Breast epithelium (tissue), 4 donors: ENCODE data around the gene PTGS2. TPM values are rescaled to one million over a fixed set of nuclear protein-coding genes. Genes with fewer than 3 reads are reported as not detected.
"Not testable (repeated sequence)": the region's sequence is repeated elsewhere in the genome, so short reads cannot be mapped to it uniquely, and the experiment has no call there.

ENCODE experiments used
- DNase-seq, 2 donors: peaks; one replicate each; pipeline ENCODE4 v3.0.0-alpha.2; 2019; ENCODE audit warnings: low spot score in 2 of 2
- H3K27ac ChIP-seq, 2 donors: fragments of 200-600 bp; sonication (generic) in 1 of 2; one replicate each; pipeline ENCODE4 v1.5.1; 2016 to 2019; ENCODE audit warnings: mild to moderate bottlenecking in 1 of 2
- H3K27me3 ChIP-seq, 2 donors: fragments of 200-600 bp; sonication (generic) in 1 of 2; one replicate each; pipeline versions ENCODE4 v1.5.1 to v1.6.0; 2017 to 2019; ENCODE audit warnings: control low read depth in 1 of 2, mild to moderate bottlenecking in 1 of 2
- H3K36me3 ChIP-seq: fragments of 200-600 bp; one replicate; pipeline ENCODE4 v1.5.1; 2019
- H3K4me1 ChIP-seq, 2 donors: fragments of 200-600 bp; sonication (generic); one replicate each; pipeline ENCODE4 v1.5.1; 2016 to 2019; ENCODE audit warnings: control low read depth in 1 of 2
- H3K4me3 ChIP-seq, 3 donors: fragments of 200-600 bp; sonication (generic); 1 replicate in 2 of 3; 2 replicates in 1 of 3; pipeline ENCODE4 v1.5.1; 2016 to 2019; ENCODE audit warnings: mild to moderate bottlenecking in 3 of 3, moderate library complexity in 2 of 3
- H3K9me3 ChIP-seq, 2 donors: fragments of 200-600 bp; sonication (generic) in 1 of 2; one replicate each; pipeline ENCODE4 v1.5.1; 2016 to 2019; ENCODE audit warnings: control low read depth in 1 of 2
- POLR2A ChIP-seq: fragments of 450-650 bp; IDR thresholded peaks from one replicate; pipeline ENCODE4 v1.6.1; 2016; ENCODE audit warnings: antibody characterized with exemption, mild to moderate bottlenecking, moderate library complexity
- POLR2AphosphoS5 ChIP-seq, 3 donors: sonication (generic); formaldehyde crosslinking; IDR thresholded peaks; one replicate each; pipeline ENCODE4 v1.6.1; 2017; ENCODE audit warnings: antibody characterized with exemption in 3 of 3
- intact Hi-C: fragments of 100-400 bp; cut with DNase I; formaldehyde crosslinking; loops from one replicate; pipeline ENCODE4 v1.15.1; 2023; ENCODE audit warnings: low total_unique reads
- total RNA-seq, 3 donors: library from RNA; depleted of rRNA; stranded (reverse); fragments of >200 nt; gene quantifications; one replicate each; pipeline ENCODE4 v1.1.0, GENCODE V29; 2016
- TF ChIP-seq, protein P1 (sequence below), 3 donors: fragments of 450-650 bp; IDR thresholded peaks; one replicate each; pipeline ENCODE4 v1.5.1; 2016 to 2017; ENCODE audit warnings: antibody characterized with exemption in 3 of 3, mild to moderate bottlenecking in 3 of 3, moderate library complexity in 3 of 3

The PTGS2 gene
- total RNA-seq, 3 donors from 2014 or later: 1.3 to 7.6 (median 1.6) TPM

DNA sequence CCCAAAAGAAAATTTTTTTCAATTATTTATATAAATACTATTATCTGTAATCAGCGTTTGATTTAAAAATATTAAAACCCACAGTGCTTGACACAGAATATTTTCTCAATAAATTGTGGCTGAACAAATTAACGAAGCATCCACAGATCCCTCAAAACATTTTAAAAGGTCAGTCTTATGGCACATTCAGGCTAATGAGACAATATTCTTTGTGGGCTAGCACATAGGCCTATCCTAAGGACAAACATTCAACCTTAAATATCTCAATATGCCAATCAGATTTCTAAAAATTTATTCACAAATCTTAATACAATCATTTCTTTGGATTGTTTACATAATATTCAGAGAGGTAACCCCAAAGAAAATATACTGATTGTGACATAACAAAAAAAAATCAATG lies 8.1 kb downstream of the PTGS2 start:
- Histone ChIP-seq H3K4me1 (no peaks in the 10 kb centered on the region), H3K9me3 (no peaks in the 10 kb centered on the region), H3K27me3 (no peaks in the 10 kb centered on the region), H3K27ac (no peak overlapping the region), H3K36me3 (no peaks in the 10 kb centered on the region), H3K4me3 (no peak overlapping the region)
- intact Hi-C loops: no loop called here
- TF ChIP-seq, protein P1, sequence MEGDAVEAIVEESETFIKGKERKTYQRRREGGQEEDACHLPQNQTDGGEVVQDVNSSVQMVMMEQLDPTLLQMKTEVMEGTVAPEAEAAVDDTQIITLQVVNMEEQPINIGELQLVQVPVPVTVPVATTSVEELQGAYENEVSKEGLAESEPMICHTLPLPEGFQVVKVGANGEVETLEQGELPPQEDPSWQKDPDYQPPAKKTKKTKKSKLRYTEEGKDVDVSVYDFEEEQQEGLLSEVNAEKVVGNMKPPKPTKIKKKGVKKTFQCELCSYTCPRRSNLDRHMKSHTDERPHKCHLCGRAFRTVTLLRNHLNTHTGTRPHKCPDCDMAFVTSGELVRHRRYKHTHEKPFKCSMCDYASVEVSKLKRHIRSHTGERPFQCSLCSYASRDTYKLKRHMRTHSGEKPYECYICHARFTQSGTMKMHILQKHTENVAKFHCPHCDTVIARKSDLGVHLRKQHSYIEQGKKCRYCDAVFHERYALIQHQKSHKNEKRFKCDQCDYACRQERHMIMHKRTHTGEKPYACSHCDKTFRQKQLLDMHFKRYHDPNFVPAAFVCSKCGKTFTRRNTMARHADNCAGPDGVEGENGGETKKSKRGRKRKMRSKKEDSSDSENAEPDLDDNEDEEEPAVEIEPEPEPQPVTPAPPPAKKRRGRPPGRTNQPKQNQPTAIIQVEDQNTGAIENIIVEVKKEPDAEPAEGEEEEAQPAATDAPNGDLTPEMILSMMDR (IDR thresholded peaks at IDR 0.05): no peak
- no peak for TF ChIP-seq POLR2AphosphoS5 (IDR thresholded peaks at IDR 0.05)
- no peak for TF ChIP-seq POLR2A
- DNase-seq: no peak

DNA sequence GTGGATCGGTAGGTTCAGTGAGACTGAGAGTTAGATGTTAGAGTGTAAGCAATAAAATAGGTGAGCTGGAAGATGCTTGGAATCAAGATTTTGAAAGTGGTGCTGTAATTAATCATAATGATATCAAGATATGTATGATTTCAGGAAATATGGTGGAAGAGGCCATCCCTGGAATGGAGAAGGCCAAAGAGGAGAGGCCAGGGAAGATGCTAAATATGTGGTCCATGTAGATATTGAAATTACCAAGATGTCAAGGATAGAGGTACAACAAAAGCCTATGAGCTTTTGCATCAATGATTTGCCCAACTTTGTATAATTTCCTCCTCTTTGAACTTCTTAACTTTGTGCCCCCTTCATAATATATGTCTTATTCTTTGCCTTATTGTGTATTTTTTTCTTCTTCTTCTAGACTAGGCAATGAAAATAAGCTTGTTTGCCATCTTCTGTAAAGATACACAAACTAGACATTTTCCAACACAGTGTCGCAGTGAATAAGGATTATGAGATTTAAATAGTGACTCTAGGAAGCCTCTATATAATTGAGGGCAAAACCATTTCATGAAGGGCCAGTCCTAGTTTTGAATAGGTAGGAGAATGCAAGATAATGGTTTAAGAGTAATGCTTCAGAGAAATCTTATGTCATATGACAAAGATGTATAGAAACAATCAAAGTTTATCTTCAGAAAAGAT lies 8.9 kb downstream of the PTGS2 start:
- H3K9me3 ChIP-seq: no peaks in the 10 kb centered on the region

GRCh38 chr1:186670297-186671135 lies 9.7 kb downstream of the PTGS2 start:
- Histone ChIP-seq H3K36me3 (no peaks in the 10 kb centered on the region), H3K27ac (no peak overlapping the region), H3K4me1 (no peaks in the 10 kb centered on the region), H3K4me3 (no peak overlapping the region), H3K9me3 (no peaks in the 10 kb centered on the region), H3K27me3 (no peaks in the 10 kb centered on the region)
- no peak for TF ChIP-seq POLR2A
- TF ChIP-seq, protein P1 (IDR thresholded peaks at IDR 0.05): no peak
- no peak for TF ChIP-seq POLR2AphosphoS5 (IDR thresholded peaks at IDR 0.05)
- no peak for DNase-seq
- intact Hi-C loops: no loop called here

More for the DNA sequence above, 8.9 kb downstream of the PTGS2 start:
- no peak overlapping the region for H3K27ac ChIP-seq
- H3K4me1 ChIP-seq: no peaks in the 10 kb centered on the region
- TF ChIP-seq, protein P1 (IDR thresholded peaks at IDR 0.05): no peak
- TF ChIP-seq POLR2AphosphoS5 (IDR thresholded peaks at IDR 0.05): no peak
- no peak for TF ChIP-seq POLR2A
- intact Hi-C loops: no loop called here
- H3K36me3 ChIP-seq: no peaks in the 10 kb centered on the region
- H3K4me3 ChIP-seq: no peak overlapping the region
- no peak for DNase-seq
- H3K27me3 ChIP-seq: no peaks in the 10 kb centered on the region

DNA sequence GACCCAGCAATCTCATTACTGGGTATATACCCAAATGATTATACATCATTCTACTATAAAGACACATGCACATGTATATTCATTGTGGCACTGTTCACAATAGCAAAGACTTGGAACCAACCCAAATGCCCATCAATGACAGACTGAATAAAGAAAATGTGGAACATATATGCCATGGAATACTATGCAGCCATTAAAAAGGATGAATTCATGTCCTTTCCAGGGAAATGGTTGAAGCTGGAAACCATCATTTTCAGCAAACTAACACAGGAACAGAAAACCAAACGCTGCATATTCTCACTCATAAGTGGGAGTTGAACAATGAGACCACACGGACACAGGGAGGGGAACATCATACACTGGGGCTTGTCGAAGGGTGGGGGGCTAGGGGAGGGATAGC lies 10.4 kb downstream of the PTGS2 start:
- DNase-seq, H3K4me1 ChIP-seq, intact Hi-C loops, H3K36me3 ChIP-seq, H3K27me3 ChIP-seq, H3K4me3 ChIP-seq, H3K9me3 ChIP-seq, H3K27ac ChIP-seq: not testable (repeated sequence)

GRCh38 chr1:186664217-186664616 lies 16.0 kb downstream of the PTGS2 start:
- not testable (repeated sequence) for H3K27me3 ChIP-seq, DNase-seq, H3K9me3 ChIP-seq, H3K4me1 ChIP-seq, H3K4me3 ChIP-seq, H3K27ac ChIP-seq, H3K36me3 ChIP-seq
- intact Hi-C loops: loop anchor here (2.0 kb wide), 1 partner anchor 33 kb away; no protein-coding TSS in a partner anchor

DNA sequence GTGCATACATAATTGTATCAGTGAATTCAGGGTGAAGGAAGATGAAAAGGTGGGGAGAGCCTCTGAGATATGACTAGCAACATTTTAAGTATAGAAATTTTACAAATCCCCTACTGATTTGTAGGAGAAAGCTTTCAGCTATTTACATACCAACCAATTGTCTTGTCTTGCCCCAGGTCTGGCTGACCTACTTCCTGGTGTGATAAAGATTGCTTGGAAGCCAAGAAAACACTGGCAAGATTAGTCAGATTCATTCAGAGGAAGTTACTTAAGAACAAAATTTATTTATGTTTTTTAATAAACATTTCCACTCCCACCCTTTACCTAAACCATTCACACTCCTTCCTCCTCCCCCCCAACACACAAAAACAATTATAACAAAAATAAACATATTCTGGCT lies 17.5 kb downstream of the PTGS2 start:
- Histone ChIP-seq H3K9me3 (no peaks in the 10 kb centered on the region), H3K4me3 (no peak overlapping the region), H3K27me3 (no peaks in the 10 kb centered on the region), H3K27ac (no peak overlapping the region), H3K36me3 (no peaks in the 10 kb centered on the region), H3K4me1 (no peaks in the 10 kb centered on the region)
- DNase-seq: no peak
- intact Hi-C loops: no loop called here
- TF ChIP-seq POLR2AphosphoS5 (IDR thresholded peaks at IDR 0.05) (no peak), POLR2A (no peak)
- TF ChIP-seq, protein P1 (IDR thresholded peaks at IDR 0.05): no peak
